ENCODE results near the gene KMT2E.

DNA sequence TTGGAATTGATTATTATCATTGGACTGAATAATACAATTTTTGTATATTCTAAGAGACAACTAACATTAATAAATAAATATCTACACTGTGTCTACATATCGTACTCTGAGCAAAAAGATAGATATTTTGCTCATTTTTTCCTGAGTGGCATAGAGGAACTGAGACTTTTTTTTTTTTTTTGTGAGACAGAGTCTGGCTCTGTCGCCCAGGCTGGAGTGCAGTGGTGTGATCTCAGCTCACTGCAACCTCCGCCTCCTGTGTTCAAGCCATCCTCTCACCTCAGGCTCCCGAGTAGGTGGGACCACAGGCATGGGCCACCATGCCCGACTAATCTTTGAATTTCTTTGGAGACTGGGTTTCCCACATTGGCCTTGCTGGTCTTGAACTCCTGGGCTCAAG is 14.0 kb downstream of the KMT2E start:
- TF ChIP-seq CTCF (IDR thresholded peaks at IDR 0.05), result no peak
- no peak for TF ChIP-seq EP300 (IDR thresholded peaks at IDR 0.05)
- no peak for TF ChIP-seq POLR2A (IDR thresholded peaks at IDR 0.05; ENCODE audit: low read length)
- TF ChIP-seq JUNB (IDR thresholded peaks at IDR 0.05), result no peak
- TF ChIP-seq, protein P1, sequence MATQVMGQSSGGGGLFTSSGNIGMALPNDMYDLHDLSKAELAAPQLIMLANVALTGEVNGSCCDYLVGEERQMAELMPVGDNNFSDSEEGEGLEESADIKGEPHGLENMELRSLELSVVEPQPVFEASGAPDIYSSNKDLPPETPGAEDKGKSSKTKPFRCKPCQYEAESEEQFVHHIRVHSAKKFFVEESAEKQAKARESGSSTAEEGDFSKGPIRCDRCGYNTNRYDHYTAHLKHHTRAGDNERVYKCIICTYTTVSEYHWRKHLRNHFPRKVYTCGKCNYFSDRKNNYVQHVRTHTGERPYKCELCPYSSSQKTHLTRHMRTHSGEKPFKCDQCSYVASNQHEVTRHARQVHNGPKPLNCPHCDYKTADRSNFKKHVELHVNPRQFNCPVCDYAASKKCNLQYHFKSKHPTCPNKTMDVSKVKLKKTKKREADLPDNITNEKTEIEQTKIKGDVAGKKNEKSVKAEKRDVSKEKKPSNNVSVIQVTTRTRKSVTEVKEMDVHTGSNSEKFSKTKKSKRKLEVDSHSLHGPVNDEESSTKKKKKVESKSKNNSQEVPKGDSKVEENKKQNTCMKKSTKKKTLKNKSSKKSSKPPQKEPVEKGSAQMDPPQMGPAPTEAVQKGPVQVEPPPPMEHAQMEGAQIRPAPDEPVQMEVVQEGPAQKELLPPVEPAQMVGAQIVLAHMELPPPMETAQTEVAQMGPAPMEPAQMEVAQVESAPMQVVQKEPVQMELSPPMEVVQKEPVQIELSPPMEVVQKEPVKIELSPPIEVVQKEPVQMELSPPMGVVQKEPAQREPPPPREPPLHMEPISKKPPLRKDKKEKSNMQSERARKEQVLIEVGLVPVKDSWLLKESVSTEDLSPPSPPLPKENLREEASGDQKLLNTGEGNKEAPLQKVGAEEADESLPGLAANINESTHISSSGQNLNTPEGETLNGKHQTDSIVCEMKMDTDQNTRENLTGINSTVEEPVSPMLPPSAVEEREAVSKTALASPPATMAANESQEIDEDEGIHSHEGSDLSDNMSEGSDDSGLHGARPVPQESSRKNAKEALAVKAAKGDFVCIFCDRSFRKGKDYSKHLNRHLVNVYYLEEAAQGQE (IDR thresholded peaks at IDR 0.05), result no peak
- no peak for TF ChIP-seq PHF8 (IDR thresholded peaks at IDR 0.05; ENCODE audit: borderline replicate concordance, low read depth)
- no peak for TF ChIP-seq GATA3 (IDR thresholded peaks at IDR 0.05; ENCODE audit: borderline replicate concordance)
- TF ChIP-seq SMC3 (IDR thresholded peaks at IDR 0.05), result no peak
- TF ChIP-seq ZNF302 (CRISPR knock-in tag; IDR thresholded peaks at IDR 0.05), result no peak
- TF ChIP-seq JUN (IDR thresholded peaks at IDR 0.05), result no peak
